OCI-LY7 (cell line): ENCODE measurements around the gene GMPPA.

Experiments used
- CTCF ChIP-seq: fragments of 200-600 bp; sonication (generic); conservative IDR thresholded peaks from 2 replicates; pipeline ENCODE4 v1.5.1; 2014; ENCODE audit warnings: mild to moderate bottlenecking, antibody characterized with exemption, low read length, moderate library complexity, mixed read lengths
- EZH2phosphoT487 ChIP-seq: fragments of 200-600 bp; sonication (generic); IDR thresholded peaks from 2 replicates; pipeline ENCODE4 v1.6.1; 2018; ENCODE audit warnings: low read depth, borderline replicate concordance, mild to moderate bottlenecking, mixed run types, antibody characterized with exemption, low read length, moderate library complexity, mixed read lengths

- TF ChIP-seq CTCF (no peak), EZH2phosphoT487 (no peak)
These were observed 28.8 kb downstream of the GMPPA start for GRCh38 chr2:219527472-219527871.
